Measurements from ENCODE around the gene NFASC.

DNA sequence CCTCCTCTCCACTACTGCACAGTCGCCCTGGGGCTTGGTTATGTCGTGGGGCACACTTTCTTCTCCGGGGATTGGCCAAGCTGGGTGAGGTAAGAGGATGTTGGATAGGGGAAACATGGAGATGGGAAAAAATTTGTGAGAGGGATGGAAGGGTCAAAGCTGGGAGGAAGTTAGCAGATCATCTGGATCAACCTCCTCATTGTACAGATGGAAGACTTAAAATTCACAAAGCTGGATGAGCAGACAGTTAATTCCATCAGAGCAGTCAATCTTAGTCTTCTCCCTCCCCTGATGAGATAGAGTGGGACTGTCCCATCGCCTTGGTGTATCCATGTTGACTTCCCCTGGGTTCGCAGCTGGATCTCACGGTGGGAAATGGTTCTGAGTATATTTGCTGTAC, 102.8 kb downstream of the NFASC start:
- TF ChIP-seq, protein P1, sequence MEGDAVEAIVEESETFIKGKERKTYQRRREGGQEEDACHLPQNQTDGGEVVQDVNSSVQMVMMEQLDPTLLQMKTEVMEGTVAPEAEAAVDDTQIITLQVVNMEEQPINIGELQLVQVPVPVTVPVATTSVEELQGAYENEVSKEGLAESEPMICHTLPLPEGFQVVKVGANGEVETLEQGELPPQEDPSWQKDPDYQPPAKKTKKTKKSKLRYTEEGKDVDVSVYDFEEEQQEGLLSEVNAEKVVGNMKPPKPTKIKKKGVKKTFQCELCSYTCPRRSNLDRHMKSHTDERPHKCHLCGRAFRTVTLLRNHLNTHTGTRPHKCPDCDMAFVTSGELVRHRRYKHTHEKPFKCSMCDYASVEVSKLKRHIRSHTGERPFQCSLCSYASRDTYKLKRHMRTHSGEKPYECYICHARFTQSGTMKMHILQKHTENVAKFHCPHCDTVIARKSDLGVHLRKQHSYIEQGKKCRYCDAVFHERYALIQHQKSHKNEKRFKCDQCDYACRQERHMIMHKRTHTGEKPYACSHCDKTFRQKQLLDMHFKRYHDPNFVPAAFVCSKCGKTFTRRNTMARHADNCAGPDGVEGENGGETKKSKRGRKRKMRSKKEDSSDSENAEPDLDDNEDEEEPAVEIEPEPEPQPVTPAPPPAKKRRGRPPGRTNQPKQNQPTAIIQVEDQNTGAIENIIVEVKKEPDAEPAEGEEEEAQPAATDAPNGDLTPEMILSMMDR (IDR thresholded peaks at IDR 0.05; ENCODE audit: poor library complexity) = no peak
- TF ChIP-seq EZH2 (IDR thresholded peaks at IDR 0.05; ENCODE audit: borderline replicate concordance) (no peak), EZH2phosphoT487 (IDR thresholded peaks at IDR 0.05; ENCODE audit: low read depth, severe bottlenecking, unreplicated experiment) (no peak)

All from hepatocyte (in vitro differentiated cells).